ENCODE data around the gene SLITRK3. TPM values are rescaled to one million over a fixed set of nuclear protein-coding genes. Genes with fewer than 3 reads are reported as not detected.
"Not testable (repeated sequence)": the region's sequence is repeated elsewhere in the genome, so short reads cannot be mapped to it uniquely, and the experiment has no call there.

Gene SLITRK3
- polyA plus RNA-seq, 3 donors, result not detected

- WGBS (ENCODE audit: insufficient coverage), result 80% methylated on average over 1 of the region's 4 CpGs
These were observed 47.2 kb downstream of the SLITRK3 start for GRCh38 chr3:165148876-165149441.

GRCh38 chr3:165144271-165144670 is 51.9 kb downstream of the SLITRK3 start:
- no peaks in the 10 kb centered on the region for H3K27me3 Mint-ChIP-seq (ENCODE audit: low read depth in 3 of 3)
- Histone ChIP-seq H3K4me1 (ENCODE audit: control insufficient read depth in 1 of 2, insufficient read depth in 2 of 2, low read length in 2 of 2) (no peaks in the 10 kb centered on the region), H2AFZ (ENCODE audit: insufficient read depth, low read depth, low read length, poor library complexity, severe bottlenecking) (no peak overlapping the region), H3K79me2 (ENCODE audit: insufficient read depth, low read length) (no peaks in the 10 kb centered on the region), H3K4me2 (replicated peaks; ENCODE audit: extremely low read depth, low read length, poor library complexity, severe bottlenecking) (no peak overlapping the region), H3K4me3 (replicated peaks in 1 of 3; ENCODE audit: low read depth in 2 of 3, low read length in 3 of 3) (no peak overlapping the region), H3K36me3 (replicated peaks in 1 of 2; ENCODE audit: control insufficient read depth in 1 of 2, insufficient read depth in 2 of 2, low read length in 2 of 2) (no peaks in the 10 kb centered on the region), H3K9me3 (replicated peaks in 1 of 2; ENCODE audit: control insufficient read depth in 1 of 2, insufficient read depth in 1 of 2, low read length in 2 of 2) (peaks cover 0 to 7% of the 10 kb centered on the region in 2 donors), H4K20me1 (ENCODE audit: insufficient read depth, low read length) (no peaks in the 10 kb centered on the region), H3K27me3 (ENCODE audit: control insufficient read depth in 2 of 2, insufficient read depth in 2 of 2, low read length in 2 of 2) (no peaks in the 10 kb centered on the region), H3K27ac (ENCODE audit: low read depth in 1 of 2, low read length in 2 of 2) (no peak overlapping the region), H3K9ac (ENCODE audit: insufficient read depth, low read length, poor library complexity, severe bottlenecking) (no peak overlapping the region)
- no peak overlapping the region for H3K4me3 Mint-ChIP-seq
- no peaks in the 10 kb centered on the region for H3K4me1 Mint-ChIP-seq
- no peaks in the 10 kb centered on the region for H3K36me3 Mint-ChIP-seq
- no CpG with 5 or more reads among the region's 1 CpG for WGBS (ENCODE audit: insufficient coverage)
- peaks cover 0 to 11% (median 3%) of the 10 kb centered on the region in 7 donors for H3K9me3 Mint-ChIP-seq
- no peak overlapping the region for H3K27ac Mint-ChIP-seq
- intact Hi-C loops (cut with micrococcal nuclease), result no loop called here
- TF ChIP-seq CTCF (IDR thresholded peaks at IDR 0.05), result no peak
- no peak for DNase-seq

More at GRCh38 chr3:165148876-165149441, 47.2 kb downstream of the SLITRK3 start:
- Mint-ChIP-seq H3K36me3 (no peaks in the 10 kb centered on the region), H3K27me3 (ENCODE audit: low read depth in 3 of 3) (no peaks in the 10 kb centered on the region), H3K4me1 (no peaks in the 10 kb centered on the region), H3K27ac (no peak overlapping the region), H3K4me3 (no peak overlapping the region), H3K9me3 (peaks cover 0 to 6% (median 0%) of the 10 kb centered on the region in 7 donors)
- intact Hi-C loops (cut with micrococcal nuclease), result no loop called here
- Histone ChIP-seq H2AFZ (ENCODE audit: insufficient read depth, low read depth, low read length, poor library complexity, severe bottlenecking) (no peak overlapping the region), H3K4me3 (replicated peaks in 1 of 3; ENCODE audit: low read depth in 2 of 3, low read length in 3 of 3) (no peak overlapping the region), H3K27ac (ENCODE audit: low read depth in 1 of 2, low read length in 2 of 2) (no peak overlapping the region), H3K4me2 (replicated peaks; ENCODE audit: extremely low read depth, low read length, poor library complexity, severe bottlenecking) (no peak overlapping the region), H3K27me3 (ENCODE audit: control insufficient read depth in 2 of 2, insufficient read depth in 2 of 2, low read length in 2 of 2) (no peaks in the 10 kb centered on the region), H3K79me2 (ENCODE audit: insufficient read depth, low read length) (no peaks in the 10 kb centered on the region), H3K36me3 (replicated peaks in 1 of 2; ENCODE audit: control insufficient read depth in 1 of 2, insufficient read depth in 2 of 2, low read length in 2 of 2) (no peaks in the 10 kb centered on the region), H4K20me1 (ENCODE audit: insufficient read depth, low read length) (no peaks in the 10 kb centered on the region), H3K9ac (ENCODE audit: insufficient read depth, low read length, poor library complexity, severe bottlenecking) (no peak overlapping the region), H3K4me1 (ENCODE audit: control insufficient read depth in 1 of 2, insufficient read depth in 2 of 2, low read length in 2 of 2) (no peaks in the 10 kb centered on the region), H3K9me3 (replicated peaks in 1 of 2; ENCODE audit: control insufficient read depth in 1 of 2, insufficient read depth in 1 of 2, low read length in 2 of 2) (no peaks in the 10 kb centered on the region)
- no peak for TF ChIP-seq CTCF (IDR thresholded peaks at IDR 0.05)
- no peak for DNase-seq

GRCh38 chr3:165139918-165140317 is 56.3 kb downstream of the SLITRK3 start:
- H3K9me3 ChIP-seq (replicated peaks in 1 of 2; ENCODE audit: control insufficient read depth in 1 of 2, insufficient read depth in 1 of 2, low read length in 2 of 2); H2AFZ ChIP-seq (ENCODE audit: insufficient read depth, low read depth, low read length, poor library complexity, severe bottlenecking); H3K36me3 Mint-ChIP-seq; H3K4me3 Mint-ChIP-seq; H3K4me1 Mint-ChIP-seq; H3K36me3 ChIP-seq (replicated peaks in 1 of 2; ENCODE audit: control insufficient read depth in 1 of 2, insufficient read depth in 2 of 2, low read length in 2 of 2); intact Hi-C loops (cut with micrococcal nuclease); H3K9ac ChIP-seq (ENCODE audit: insufficient read depth, low read length, poor library complexity, severe bottlenecking); H3K4me1 ChIP-seq (ENCODE audit: control insufficient read depth in 1 of 2, insufficient read depth in 2 of 2, low read length in 2 of 2); DNase-seq; H3K27ac Mint-ChIP-seq; H3K4me3 ChIP-seq (replicated peaks in 1 of 3; ENCODE audit: low read depth in 2 of 3, low read length in 3 of 3); H3K79me2 ChIP-seq (ENCODE audit: insufficient read depth, low read length); H3K27me3 ChIP-seq (ENCODE audit: control insufficient read depth in 2 of 2, insufficient read depth in 2 of 2, low read length in 2 of 2); H3K27me3 Mint-ChIP-seq (ENCODE audit: low read depth in 3 of 3); H3K27ac ChIP-seq (ENCODE audit: low read depth in 1 of 2, low read length in 2 of 2); H3K4me2 ChIP-seq (replicated peaks; ENCODE audit: extremely low read depth, low read length, poor library complexity, severe bottlenecking); H4K20me1 ChIP-seq (ENCODE audit: insufficient read depth, low read length): not testable (repeated sequence)
- 86% methylated on average over 1 of the region's 7 CpGs for WGBS (ENCODE audit: insufficient coverage)
- H3K9me3 Mint-ChIP-seq, result peaks cover 2 to 13% (median 5%) of the 10 kb centered on the region in 7 donors
